HG02763 (cell line): ENCODE data around the gene GALR2.
"Not testable (repeated sequence)": the region's sequence is repeated elsewhere in the genome, so short reads cannot be mapped to it uniquely, and the experiment has no call there.

Experiments
- ATAC-seq: cut with Tn5 transposase; IDR thresholded peaks from one replicate; pipeline ENCODE4 v1.9.1; 2021; ENCODE audit warnings: mild to moderate bottlenecking, moderate library complexity; ENCODE audit not compliant: unreplicated experiment

The GALR2 gene

DNA sequence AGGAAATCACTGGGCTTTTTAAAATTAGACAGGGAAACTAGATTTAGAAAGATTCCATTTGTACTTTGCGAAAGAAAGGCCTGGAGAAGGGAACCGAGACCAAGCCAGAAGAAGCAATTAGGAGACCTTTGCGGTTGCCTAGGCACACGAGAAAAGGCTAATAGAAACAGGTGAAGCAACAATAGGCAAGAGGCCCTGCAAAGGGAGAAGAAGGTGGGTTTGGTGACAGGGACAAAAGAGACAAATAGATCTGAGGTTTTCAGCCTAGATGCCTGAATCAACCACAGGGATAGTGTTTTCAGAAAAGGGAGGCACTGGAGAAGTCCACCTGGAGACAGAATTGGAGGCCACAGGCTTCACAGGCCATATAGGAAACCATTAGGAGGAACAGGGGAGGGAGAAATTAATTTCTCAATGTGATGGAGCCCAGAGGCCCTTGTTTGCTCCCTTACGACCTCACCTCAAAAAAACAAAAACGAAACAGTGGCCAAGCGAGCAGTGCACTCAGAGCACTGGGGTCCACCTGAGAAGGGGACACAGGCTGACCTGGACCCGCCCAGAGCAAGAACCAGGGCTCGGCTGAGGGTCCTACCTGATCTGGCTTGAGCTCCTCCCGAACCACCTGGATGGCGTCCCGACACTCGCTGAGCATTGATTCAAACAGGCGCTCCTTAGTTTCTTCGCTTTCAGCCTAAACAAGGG, 24.6 kb upstream of the GALR2 start:
- no peak for ATAC-seq

- no peak for ATAC-seq
Observed at GRCh38 chr17:76050538-76051467, 23.8 kb upstream of the GALR2 start.

- ATAC-seq, result no peak
Observed at GRCh38 chr17:76051561-76051960, 23.0 kb upstream of the GALR2 start.

- no peak for ATAC-seq
Observed at GRCh38 chr17:76053246-76054111, 21.1 kb upstream of the GALR2 start.

GRCh38 chr17:76054112-76054476, 20.5 kb upstream of the GALR2 start:
- ATAC-seq, result no peak

DNA sequence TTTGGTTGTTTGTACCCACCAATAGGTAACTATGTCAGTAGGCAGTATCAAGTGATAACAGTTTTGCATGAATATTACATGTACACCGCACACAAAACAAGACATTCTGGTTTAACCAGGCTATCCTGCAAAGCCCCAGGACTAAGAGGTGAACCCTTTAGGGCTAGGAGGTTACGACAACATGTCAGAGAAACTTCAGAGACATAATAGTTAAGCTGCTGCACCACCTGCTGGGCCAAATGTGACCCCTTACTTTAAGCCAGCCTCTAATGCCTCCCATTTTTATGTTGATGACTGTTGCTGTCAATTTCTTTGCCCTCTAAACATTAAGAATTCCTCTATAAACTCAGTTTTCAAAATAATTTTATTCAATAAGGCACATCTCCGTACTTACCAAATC, 17.7 kb upstream of the GALR2 start:
- ATAC-seq, result no peak

GRCh38 chr17:76058264-76058663, 16.3 kb upstream of the GALR2 start:
- not testable (repeated sequence) for ATAC-seq

- no peak for ATAC-seq
Observed at GRCh38 chr17:76063875-76064546, 10.6 kb upstream of the GALR2 start.

DNA sequence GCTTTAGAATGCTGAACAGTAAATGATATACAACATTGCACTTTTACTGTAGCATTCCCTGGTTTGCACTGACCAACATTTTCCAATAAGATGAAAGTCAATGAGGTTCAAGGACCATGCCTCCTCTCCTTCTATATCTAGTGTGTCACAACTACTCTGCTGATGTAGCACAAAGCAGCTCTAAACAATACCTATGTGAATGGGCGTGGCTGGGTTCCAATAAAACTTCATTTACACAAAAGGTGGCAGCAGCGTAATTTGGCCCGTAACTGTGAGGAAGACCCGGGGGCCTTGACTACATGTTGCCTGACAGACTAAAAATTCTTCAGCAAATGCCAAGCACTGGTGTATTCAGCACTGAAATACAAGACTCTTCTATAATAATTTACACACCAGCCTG, 8.8 kb upstream of the GALR2 start:
- no peak for ATAC-seq

DNA sequence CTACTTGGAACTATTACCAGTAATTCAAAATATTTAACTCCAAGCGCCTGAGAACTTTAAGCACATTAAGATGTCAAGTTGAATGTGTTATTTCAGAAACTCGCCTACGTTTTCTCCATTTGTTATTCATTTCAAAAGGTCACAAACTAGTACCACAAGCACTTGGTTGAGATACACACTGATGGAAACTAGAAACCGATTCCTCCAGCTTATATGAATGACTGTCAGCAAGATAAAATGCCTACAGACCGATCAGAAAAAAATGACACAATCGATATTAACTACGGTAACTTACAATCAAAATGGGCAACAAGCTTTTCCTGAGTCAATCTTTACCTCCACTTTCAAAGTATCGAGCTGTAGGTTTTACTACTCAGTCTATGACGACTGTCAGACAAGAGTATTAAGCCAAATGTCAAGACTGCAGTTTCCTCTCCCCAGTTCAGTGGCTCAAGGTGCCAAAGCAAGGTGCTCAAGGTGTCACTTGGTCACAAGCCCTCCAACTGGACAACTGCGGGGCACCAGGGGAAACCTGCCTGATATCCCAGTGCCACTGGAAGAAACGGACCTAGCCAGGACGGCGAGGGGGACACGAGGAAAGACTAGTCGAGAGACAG, 2.9 kb upstream of the GALR2 start:
- no peak for ATAC-seq

GRCh38 chr17:76072148-76072858, 2.3 kb upstream of the GALR2 start, which contains the start of gene SRP68:
Gene SRP68 (minus strand): TSS chr17:76072517. CDS start chr17:76072491, 26 bp downstream.
- peak; percentile 92 for ATAC-seq

- no peak for ATAC-seq
Observed at GRCh38 chr17:76075364-76076145, 974 bp downstream of the GALR2 start.

DNA sequence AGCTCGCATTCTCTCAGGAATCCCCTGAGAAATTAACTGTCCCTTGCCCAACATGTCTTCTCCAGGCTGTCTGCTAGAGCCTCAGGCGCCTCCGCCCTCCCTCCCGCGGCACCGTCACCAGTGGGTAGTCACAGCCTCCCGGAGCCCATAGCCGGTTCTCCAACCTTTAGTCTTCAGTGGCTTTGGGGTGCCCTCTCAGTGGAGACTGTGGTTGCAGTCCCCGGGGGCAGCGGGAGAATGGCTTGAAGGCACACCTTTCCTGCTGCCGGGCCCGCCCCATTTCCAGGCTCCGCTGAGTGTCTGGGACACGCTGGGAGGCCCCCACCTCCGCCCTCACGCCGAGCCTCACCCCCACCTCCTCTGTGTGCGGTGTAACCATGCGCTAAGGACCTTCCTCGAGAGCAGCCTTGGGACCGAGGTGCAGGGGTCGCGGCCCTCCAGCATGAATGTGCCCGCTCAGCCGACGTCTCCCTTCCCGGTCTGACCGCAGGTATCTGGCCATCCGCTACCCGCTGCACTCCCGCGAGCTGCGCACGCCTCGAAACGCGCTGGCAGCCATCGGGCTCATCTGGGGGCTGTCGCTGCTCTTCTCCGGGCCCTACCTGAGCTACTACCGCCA, 1.7 kb downstream of the GALR2 start:
- no peak for ATAC-seq

DNA sequence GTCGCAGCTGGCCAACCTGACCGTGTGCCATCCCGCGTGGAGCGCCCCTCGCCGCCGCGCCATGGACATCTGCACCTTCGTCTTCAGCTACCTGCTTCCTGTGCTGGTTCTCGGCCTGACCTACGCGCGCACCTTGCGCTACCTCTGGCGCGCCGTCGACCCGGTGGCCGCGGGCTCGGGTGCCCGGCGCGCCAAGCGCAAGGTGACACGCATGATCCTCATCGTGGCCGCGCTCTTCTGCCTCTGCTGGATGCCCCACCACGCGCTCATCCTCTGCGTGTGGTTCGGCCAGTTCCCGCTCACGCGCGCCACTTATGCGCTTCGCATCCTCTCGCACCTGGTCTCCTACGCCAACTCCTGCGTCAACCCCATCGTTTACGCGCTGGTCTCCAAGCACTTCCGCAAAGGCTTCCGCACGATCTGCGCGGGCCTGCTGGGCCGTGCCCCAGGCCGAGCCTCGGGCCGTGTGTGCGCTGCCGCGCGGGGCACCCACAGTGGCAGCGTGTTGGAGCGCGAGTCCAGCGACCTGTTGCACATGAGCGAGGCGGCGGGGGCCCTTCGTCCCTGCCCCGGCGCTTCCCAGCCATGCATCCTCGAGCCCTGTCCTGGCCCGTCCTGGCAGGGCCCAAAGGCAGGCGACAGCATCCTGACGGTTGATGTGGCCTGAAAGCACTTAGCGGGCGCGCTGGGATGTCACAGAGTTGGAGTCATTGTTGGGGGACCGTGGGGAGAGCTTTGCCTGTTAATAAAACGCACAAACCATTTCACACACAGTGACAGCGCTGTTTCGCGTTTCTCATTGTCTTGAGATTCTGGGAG, 2.4 kb downstream of the GALR2 start:
- ATAC-seq, result no peak

DNA sequence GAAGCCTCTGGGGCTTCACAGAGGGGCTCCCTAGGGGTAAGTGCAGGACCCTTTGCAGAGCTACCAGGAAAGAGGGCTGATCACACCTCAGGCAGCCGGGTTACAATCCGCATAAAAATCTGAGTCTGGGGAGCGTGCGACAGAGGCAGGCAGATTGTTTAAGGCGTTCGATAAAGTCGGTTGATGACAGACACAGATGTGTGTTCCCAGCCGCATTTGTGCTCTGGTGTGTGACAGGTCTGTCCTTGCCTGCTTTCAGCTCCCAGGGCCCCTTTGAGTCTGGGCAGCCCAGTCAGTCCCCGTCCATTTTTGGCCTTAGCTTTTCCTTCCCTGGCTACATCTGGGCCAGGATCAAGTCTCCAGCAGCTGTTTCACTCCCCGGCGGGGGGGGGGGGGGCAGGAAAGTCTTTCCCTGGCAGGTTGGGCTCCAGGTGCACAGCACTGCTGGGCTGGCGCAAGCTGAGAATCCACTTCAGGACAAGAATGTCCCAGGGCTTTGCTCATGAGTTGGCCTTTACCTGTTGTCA, 3.1 kb downstream of the GALR2 start:
- ATAC-seq, result no peak

DNA sequence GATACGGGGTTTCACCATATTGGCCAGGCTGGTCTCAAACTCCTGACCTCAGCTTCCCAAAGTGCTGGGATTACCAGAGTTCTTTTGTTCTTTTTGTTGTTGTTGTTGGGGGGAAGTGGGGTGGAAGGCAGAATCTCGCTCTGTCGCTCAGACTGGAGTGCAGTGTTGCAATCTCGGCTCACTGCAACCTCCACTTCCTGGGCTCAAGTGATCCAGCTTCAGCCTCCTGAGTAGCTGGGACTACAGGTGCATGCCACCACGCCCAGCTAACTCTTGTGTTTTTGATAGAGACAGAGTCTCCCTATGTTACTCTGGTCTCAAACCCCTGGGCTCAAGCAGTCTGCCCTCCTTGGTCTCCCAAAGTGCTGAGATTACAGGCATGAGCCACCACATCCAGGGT, 3.8 kb downstream of the GALR2 start:
- not testable (repeated sequence) for ATAC-seq

DNA sequence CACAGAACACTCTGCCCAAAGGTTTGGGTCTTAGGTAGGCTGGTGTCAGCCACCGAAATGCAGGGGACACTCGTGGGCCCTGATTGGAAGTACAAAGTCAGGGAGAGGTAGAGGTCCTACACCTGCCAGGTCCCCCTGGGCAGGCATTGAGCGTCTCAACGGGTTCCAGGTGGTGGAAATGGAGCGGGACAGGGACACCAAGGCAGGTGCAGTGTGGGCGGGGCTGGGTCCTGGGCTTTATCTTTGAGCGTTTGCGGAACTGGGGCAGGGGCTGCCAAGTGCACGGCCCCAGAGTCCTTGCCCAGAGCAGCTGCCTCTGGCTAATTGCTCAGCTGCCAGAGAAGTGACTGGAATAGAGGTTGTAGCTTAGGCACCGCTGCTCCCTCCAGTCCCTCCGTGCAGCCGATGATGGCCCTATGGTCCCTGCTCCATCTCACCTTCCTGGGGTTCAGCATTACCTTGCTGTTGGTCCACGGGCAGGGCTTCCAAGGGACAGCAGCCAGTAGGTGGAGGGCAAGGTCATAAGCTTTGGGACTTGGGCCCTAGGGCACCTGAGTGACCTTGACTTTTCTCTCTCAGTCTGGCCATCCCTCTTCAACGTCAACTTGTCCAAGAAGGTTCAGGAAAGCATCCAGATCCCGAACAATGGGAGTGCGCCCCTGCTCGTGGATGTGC, 4.4 kb downstream of the GALR2 start, which contains the start of gene ZACN:
Gene ZACN, plus strand, starts transcription at position 323 of the 675 bp plus-strand sequence. Its CDS starts 83 bp downstream, at position 406.
- no peak for ATAC-seq
